ENCODE data around the gene NUP210. TPM values are rescaled to one million over a fixed set of nuclear protein-coding genes. Genes with fewer than 3 reads are reported as not detected.

NUP210 gene
- total RNA-seq = 24.2 and 41.9 TPM in 2 replicates
- polyA plus RNA-seq = 23.7 and 28.6 TPM in 2 replicates

DNA sequence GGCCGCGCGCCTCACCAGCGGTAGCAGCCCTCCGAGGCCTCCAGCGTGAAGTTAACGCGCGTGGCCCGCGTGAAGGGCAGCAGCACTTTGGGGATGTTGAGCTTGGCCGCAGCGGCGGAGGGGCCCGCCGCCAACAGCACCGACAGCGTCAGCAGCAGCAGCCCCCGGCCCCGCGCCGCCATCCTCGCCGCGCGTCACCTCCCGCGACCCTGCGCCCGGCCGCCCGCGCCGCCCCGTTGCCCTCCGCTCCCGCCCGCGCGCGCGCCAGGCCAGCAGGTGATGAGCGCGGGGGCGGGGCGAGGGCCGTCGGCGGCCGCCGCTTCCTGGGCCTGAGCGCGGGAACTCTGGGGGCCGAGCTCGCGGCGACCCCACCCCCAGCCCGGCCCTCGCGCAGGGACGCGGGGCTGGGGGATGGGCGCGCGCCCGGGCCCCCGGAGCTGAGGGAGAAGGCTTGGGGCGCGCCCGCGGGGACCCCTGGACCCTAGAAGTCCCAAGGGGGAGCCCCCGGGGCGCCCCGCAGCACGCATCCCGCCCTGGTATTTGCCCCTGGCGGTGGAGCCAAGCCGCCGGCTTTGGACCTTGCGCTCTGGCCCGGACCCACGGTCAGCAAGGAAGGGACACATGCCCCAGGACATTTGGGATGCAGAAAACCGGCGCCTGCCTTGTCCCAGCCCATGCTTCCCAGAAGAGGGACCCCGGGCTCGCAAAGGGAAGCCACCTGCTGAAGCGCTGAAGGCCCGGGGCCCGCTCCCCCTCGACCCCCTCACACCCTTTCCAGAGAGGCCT is at the start of gene NUP210:
Gene NUP210, minus strand, starts transcription at position 278 of the 786 bp plus-strand sequence. Its CDS starts 96 bp downstream, at position 182.
- no peaks in the 10 kb centered on the region for H3K4me1 ChIP-seq (ENCODE audit: low read depth)
- TF ChIP-seq CTCF (IDR thresholded peaks at IDR 0.05; ENCODE audit: low read depth, low read length) = no peak
- peaks cover 10% of the 10 kb centered on the region for H3K27me3 ChIP-seq
- DNase-seq (ENCODE audit: low read depth in 1 of 2, low spot score in 1 of 2) = peak in 1 of 2 donors; percentile 82
- no peaks in the 10 kb centered on the region for H3K36me3 ChIP-seq
- H3K4me3 ChIP-seq = peak within 1 kb of the TSS; percentile 40
- H3K9me3 ChIP-seq (ENCODE audit: low read depth) = no peaks in the 10 kb centered on the region
- no peak within 1 kb of the TSS for H3K27ac ChIP-seq

GRCh38 chr3:13466781-13467180 is 46.7 kb upstream of the NUP210 start:
- H3K4me1 ChIP-seq (ENCODE audit: low read depth) = peaks cover 14% of the 10 kb centered on the region
- H3K27ac ChIP-seq = no peak overlapping the region
- no peaks in the 10 kb centered on the region for H3K36me3 ChIP-seq
- no peaks in the 10 kb centered on the region for H3K27me3 ChIP-seq
- H3K9me3 ChIP-seq (ENCODE audit: low read depth) = no peaks in the 10 kb centered on the region
- no peak for DNase-seq (ENCODE audit: low read depth in 1 of 2, low spot score in 1 of 2)
- no peak for TF ChIP-seq CTCF (IDR thresholded peaks at IDR 0.05; ENCODE audit: low read depth, low read length)
- no peak overlapping the region for H3K4me3 ChIP-seq

DNA sequence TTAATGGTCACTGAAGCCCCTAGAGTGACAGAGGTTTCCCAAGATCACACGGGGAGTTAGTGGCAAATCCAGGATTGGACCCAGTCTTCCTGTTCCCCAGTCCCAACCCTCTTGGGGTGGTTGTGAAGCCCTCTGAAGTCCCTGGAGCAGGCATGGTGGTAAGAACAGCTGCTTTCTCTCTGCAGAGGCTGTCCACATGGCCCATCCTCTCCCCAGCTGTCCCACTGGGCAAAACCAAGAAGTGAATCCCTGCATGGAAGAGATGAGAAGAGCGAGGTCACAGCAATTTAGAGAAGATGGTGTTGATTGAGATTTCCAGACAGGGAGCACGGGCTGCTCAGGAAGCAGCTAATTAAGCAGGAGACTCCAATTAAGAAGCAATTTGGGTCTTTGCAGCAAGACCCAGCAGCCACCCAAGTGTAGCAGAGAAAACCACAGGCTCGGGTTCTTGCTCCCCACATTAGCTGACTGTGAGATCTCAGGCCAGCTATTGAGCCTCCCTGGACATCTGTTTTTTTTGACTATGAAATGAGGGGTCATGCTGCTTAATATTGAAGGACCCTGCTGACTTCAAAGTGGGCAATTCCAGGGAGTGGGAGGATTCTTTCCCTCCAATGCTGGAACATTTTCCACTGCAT is 45.2 kb upstream of the NUP210 start:
- DNase-seq (ENCODE audit: low read depth in 1 of 2, low spot score in 1 of 2) = no peak
- TF ChIP-seq CTCF (IDR thresholded peaks at IDR 0.05; ENCODE audit: low read depth, low read length) = no peak
- H3K4me3 ChIP-seq = no peak overlapping the region
- no peaks in the 10 kb centered on the region for H3K27me3 ChIP-seq
- H3K9me3 ChIP-seq (ENCODE audit: low read depth) = no peaks in the 10 kb centered on the region
- peaks cover 24% of the 10 kb centered on the region for H3K4me1 ChIP-seq (ENCODE audit: low read depth)
- no peak overlapping the region for H3K27ac ChIP-seq
- H3K36me3 ChIP-seq = no peaks in the 10 kb centered on the region

DNA sequence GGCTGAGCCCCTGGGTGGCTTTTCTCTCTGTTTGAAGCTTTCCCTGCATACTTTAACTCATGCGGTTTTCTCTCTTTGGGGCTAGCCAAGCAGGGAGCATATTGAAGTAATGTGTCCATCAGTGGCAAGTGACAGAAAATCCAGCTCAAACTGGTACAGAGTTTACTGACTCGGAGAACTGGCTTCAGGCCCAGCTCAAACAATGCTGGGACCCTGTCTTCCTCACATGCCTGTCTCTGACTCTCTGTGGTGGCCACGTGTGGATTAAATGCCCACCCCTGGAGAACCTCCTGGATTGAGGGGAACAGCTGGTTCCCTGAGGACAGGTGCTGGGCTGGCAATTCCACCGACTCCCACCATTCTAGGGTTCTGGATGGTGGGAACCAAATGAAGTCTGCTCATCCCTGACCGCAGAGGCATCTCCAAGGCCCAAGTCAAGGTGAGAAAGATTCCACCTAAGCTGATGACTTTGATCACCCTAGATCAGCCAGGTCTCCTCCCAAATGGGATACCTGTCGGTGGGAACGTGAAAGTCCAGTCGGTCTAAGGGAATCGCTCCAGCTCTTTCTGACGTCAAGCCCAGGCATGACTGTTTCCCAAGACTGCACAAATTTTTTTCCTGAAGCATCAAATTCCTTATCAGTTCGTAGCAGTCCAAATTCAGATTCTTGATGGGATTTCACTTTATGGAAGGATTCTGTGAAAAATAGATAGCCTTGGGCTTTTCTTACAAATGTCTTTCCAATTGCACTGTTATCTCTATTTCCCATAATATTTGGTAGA is 43.7 kb upstream of the NUP210 start:
- no peak overlapping the region for H3K4me3 ChIP-seq
- TF ChIP-seq CTCF (IDR thresholded peaks at IDR 0.05; ENCODE audit: low read depth, low read length) = no peak
- H3K27me3 ChIP-seq = no peaks in the 10 kb centered on the region
- H3K9me3 ChIP-seq (ENCODE audit: low read depth) = no peaks in the 10 kb centered on the region
- DNase-seq (ENCODE audit: low read depth in 1 of 2, low spot score in 1 of 2) = no peak
- H3K27ac ChIP-seq = no peak overlapping the region
- H3K36me3 ChIP-seq = no peaks in the 10 kb centered on the region
- H3K4me1 ChIP-seq (ENCODE audit: low read depth) = peaks cover 38% of the 10 kb centered on the region

DNA sequence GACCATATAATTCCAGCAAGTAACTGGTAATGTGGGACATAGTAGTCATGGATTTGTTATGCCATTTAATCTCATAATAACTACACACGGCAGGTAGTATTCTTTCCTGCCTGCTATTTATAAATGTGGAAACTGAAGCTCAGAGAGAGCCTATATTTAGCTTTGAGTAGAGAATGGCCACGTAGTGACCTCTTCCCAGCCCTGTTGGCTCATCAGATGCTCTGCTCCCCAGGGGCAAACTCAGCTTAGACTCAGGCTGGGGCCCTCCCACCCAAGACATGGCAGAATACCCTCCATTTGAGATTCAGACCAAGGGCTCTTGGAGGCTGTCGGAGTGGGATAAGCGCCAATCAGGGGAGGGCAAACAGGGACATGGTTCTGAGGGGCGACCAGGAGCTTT is 42.7 kb upstream of the NUP210 start:
- Histone ChIP-seq H3K9me3 (ENCODE audit: low read depth) (no peaks in the 10 kb centered on the region), H3K4me3 (no peak overlapping the region), H3K27ac (peak overlapping the region; percentile 43), H3K27me3 (no peaks in the 10 kb centered on the region), H3K36me3 (no peaks in the 10 kb centered on the region), H3K4me1 (ENCODE audit: low read depth) (peaks cover 38% of the 10 kb centered on the region)
- no peak for TF ChIP-seq CTCF (IDR thresholded peaks at IDR 0.05; ENCODE audit: low read depth, low read length)
- DNase-seq (ENCODE audit: low read depth in 1 of 2, low spot score in 1 of 2) = peak in 1 of 2 donors; percentile 46

Measured in cardiac muscle cell (in vitro differentiated cells and primary cell).